Endothelial cell (in vitro differentiated cells): ENCODE measurements around the gene UBE2L6. TPM values are rescaled to one million over a fixed set of nuclear protein-coding genes. Genes with fewer than 3 reads are reported as not detected.
"Not testable (repeated sequence)": the region's sequence is repeated elsewhere in the genome, so short reads cannot be mapped to it uniquely, and the experiment has no call there.

Source experiments
- DNase-seq: peaks from one replicate; pipeline ENCODE4 v3.0.0; 2021; ENCODE audit warnings: low spot score
- H3K27ac Mint-ChIP-seq: one replicate; pipeline ENCODE4 v1.8.0; 2021; ENCODE audit warnings: mixed read lengths, inconsistent platforms; ENCODE audit not compliant: unreplicated experiment
- H3K27me3 Mint-ChIP-seq: one replicate; pipeline ENCODE4 v1.8.0; 2021; ENCODE audit warnings: mild to moderate bottlenecking, moderate library complexity, mixed read lengths, inconsistent platforms; ENCODE audit not compliant: unreplicated experiment
- H3K36me3 Mint-ChIP-seq: one replicate; pipeline ENCODE4 v1.8.0; 2021; ENCODE audit warnings: mild to moderate bottlenecking, low read depth, mixed read lengths, inconsistent platforms; ENCODE audit not compliant: unreplicated experiment
- H3K4me1 Mint-ChIP-seq: one replicate; pipeline ENCODE4 v1.8.0; 2021; ENCODE audit warnings: mild to moderate bottlenecking, mixed read lengths, inconsistent platforms; ENCODE audit not compliant: unreplicated experiment
- H3K4me3 Mint-ChIP-seq: one replicate; pipeline ENCODE4 v1.8.0; 2021; ENCODE audit warnings: mild to moderate bottlenecking, mixed read lengths, inconsistent platforms; ENCODE audit not compliant: unreplicated experiment
- H3K9me3 Mint-ChIP-seq: one replicate; pipeline ENCODE4 v1.8.0; 2021; ENCODE audit warnings: mixed read lengths, inconsistent platforms; ENCODE audit not compliant: unreplicated experiment
- total RNA-seq: library from RNA; stranded (reverse); fragmentation: NEBNext Ultra II Directional; extraction: Animal tissue kit (Norgen Biotek cat#: 25700); gene quantifications from one replicate; pipeline ENCODE4 v1.2.1, GENCODE V29; 2021; ENCODE audit not compliant: unreplicated experiment
- TF ChIP-seq, protein P1 (sequence below): fragments of 200-600 bp; sonication (generic); IDR thresholded peaks from one replicate; pipeline ENCODE4 v1.5.0; 2021; ENCODE audit warnings: antibody characterized with exemption; ENCODE audit not compliant: unreplicated experiment

The UBE2L6 gene
- total RNA-seq, 1 donor from 2014 or later: 56.2 TPM

DNA sequence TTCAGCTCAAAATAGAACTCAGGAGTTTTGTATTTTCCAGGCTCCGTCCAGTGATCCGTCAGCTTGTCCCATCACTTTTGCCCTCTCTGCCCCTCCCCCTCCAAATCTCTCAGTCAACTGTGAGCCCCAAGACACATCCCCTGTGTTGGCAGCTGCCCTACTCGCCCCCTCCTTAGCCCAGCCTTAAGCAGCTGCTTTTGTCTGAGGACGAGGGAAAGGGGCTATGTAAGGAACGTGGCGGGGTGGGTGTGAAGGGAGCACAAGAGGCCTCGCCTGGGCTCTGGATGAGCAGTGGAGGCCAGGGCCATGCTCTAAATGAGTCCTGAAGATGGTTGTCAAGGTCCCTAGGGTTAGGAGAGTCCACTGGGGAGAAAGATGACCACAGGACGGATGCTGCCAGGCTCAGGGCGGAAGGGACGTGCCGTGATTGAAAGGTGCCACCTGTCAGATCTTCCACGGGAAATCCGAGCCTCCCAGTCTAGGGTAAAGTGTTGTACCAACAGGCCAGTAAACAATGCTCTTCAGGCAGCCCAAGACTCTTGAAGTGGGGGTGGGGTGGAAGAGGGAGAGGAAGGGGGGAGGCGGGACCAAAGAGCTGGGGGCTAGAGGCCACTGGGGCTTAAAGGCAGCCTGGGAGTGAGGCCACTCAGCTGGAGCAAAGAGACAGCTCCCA is 30.4 kb downstream of the UBE2L6 start, which contains the start of gene SMTNL1:
Gene SMTNL1, plus strand, starts transcription at position 649 of the 673 bp plus-strand sequence. CDS start 5,048 bp downstream, outside the sequence.
- Mint-ChIP-seq H3K9me3 (no peaks in the 10 kb centered on the region), H3K27me3 (peaks cover 12% of the 10 kb centered on the region), H3K36me3 (no peaks in the 10 kb centered on the region), H3K27ac (peak within 1 kb of the TSS; percentile 92), H3K4me1 (peaks cover 46% of the 10 kb centered on the region), H3K4me3 (peak within 1 kb of the TSS; percentile 65)
- TF ChIP-seq, protein P1, sequence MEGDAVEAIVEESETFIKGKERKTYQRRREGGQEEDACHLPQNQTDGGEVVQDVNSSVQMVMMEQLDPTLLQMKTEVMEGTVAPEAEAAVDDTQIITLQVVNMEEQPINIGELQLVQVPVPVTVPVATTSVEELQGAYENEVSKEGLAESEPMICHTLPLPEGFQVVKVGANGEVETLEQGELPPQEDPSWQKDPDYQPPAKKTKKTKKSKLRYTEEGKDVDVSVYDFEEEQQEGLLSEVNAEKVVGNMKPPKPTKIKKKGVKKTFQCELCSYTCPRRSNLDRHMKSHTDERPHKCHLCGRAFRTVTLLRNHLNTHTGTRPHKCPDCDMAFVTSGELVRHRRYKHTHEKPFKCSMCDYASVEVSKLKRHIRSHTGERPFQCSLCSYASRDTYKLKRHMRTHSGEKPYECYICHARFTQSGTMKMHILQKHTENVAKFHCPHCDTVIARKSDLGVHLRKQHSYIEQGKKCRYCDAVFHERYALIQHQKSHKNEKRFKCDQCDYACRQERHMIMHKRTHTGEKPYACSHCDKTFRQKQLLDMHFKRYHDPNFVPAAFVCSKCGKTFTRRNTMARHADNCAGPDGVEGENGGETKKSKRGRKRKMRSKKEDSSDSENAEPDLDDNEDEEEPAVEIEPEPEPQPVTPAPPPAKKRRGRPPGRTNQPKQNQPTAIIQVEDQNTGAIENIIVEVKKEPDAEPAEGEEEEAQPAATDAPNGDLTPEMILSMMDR: no peak
- peak; percentile 38 for DNase-seq

DNA sequence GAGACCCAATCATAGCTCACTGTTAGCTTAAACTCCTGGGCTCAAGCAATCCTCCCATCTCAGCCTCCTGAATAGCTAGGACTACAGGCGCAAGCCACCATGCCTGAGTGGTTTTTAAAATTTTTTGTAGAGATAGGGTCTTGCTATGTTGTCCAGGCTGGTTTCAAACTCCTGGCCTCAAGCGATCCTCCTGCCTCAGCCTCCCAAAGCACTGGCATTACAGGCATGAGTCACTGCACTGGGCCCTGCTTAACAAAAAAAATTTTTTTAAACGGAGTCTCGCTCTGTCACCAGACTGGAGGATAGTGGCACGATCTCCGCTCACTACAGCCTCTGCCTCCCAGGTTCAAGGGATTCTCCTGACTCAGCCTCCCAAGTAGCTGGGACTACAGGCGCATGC is 33.0 kb downstream of the UBE2L6 start:
- Mint-ChIP-seq H3K4me1 (peaks cover 51% of the 10 kb centered on the region), H3K27me3 (peaks cover 17% of the 10 kb centered on the region)
- H3K4me3 Mint-ChIP-seq, H3K27ac Mint-ChIP-seq, H3K9me3 Mint-ChIP-seq, DNase-seq, H3K36me3 Mint-ChIP-seq: not testable (repeated sequence)

DNA sequence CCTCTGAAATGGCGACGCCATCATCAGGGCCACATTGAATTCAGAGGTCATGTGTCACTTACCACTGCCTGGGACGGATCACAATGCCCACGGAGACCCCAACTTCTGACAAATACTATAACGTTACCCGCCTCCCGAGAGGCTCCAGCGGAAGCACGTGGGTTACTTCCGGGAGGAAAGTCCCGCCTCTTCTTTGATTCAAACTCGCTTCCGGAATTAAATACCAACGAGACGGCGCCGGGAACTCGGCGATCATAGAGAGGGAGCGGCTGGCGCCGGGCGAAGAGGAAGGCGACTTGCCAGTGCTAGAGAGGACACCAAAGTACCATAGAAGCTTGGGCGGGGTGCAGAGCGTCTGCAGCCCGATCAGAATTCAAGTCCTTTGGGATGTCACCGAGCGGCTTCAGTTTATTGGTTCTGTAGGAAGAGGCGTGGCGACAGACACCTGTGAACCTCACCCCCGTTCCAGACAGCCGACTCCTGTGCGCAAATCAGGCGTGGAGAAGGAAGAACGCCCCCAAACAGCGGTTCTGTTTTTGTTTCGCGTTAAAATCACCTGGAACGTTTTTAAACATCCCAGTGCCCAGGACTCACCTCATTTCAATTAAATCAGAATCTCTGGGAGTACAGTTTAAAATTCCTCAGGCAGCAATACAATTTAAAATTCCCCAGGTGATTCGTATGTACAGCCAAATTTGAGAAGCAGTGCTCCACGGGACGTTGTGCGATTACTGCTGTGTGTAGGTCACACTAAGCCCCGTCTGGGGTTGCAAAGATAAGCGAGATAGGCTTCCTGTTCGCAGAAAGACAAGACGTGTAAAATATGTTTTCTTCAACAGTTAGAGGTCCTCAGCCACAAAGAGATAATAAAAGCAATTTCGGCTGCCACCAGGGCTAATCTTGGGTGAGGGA is 36.6 kb downstream of the UBE2L6 start, which contains the start of gene TIMM10:
Gene TIMM10, minus strand, starts transcription at position 159 of the 912 bp plus-strand sequence. CDS start 565 bp downstream, outside the sequence.
- H3K36me3 Mint-ChIP-seq: peaks cover 7% of the 10 kb centered on the region
- peaks cover 20% of the 10 kb centered on the region for H3K4me1 Mint-ChIP-seq
- H3K27me3 Mint-ChIP-seq: peaks cover 5% of the 10 kb centered on the region
- peak within 1 kb of the TSS; percentile 76 for H3K27ac Mint-ChIP-seq
- TF ChIP-seq, protein P1: no peak
- H3K9me3 Mint-ChIP-seq: no peaks in the 10 kb centered on the region
- DNase-seq: peak; percentile 84
- peak within 1 kb of the TSS; percentile 94 for H3K4me3 Mint-ChIP-seq

DNA sequence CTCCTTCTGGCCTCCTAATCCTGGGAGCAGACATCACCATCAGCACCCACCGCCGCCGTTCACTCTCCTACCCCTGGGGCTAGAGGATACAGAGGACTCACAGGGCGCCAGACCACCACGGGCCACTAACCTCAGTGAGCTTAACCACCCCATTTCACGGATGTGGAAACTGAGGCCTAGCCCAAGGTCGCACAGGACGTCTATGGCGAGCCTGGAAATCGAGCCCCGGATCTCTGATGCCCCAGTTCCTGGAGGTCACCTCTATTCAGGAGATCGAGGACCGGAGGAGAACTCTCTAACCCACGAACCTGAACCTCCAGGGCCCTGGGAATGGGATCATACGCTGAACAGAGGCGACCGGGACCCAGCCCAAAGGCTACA is 37.3 kb downstream of the UBE2L6 start:
- Mint-ChIP-seq H3K4me1 (peaks cover 16% of the 10 kb centered on the region), H3K4me3 (peak overlapping the region; percentile 94), H3K36me3 (peaks cover 7% of the 10 kb centered on the region), H3K27me3 (peaks cover 5% of the 10 kb centered on the region), H3K9me3 (no peaks in the 10 kb centered on the region), H3K27ac (peak overlapping the region; percentile 76)
- TF ChIP-seq, protein P1: no peak
- no peak for DNase-seq

DNA sequence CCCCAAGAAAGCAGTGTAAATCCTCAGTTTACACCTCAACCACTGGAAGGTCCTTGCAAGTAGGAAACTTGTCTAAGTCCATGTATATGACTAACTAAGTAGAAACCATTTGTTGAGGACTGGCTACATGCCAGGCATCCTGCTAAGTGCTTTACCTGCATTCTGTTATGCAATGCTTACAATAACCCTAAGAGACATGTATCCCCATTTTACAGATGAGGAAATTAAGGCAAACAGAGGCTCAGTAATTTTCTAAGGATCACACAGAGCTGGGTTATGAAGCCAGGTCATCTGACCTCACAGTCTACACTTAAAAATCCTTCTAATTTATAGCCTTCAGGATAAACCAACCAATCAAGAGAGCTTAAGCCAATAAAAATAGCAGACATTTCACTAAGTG is 38.5 kb downstream of the UBE2L6 start:
- Mint-ChIP-seq H3K27me3 (peaks cover 5% of the 10 kb centered on the region), H3K9me3 (no peaks in the 10 kb centered on the region), H3K27ac (no peak overlapping the region), H3K4me3 (no peak overlapping the region), H3K4me1 (peaks cover 16% of the 10 kb centered on the region), H3K36me3 (peaks cover 7% of the 10 kb centered on the region)
- no peak for DNase-seq
- TF ChIP-seq, protein P1: no peak
